Fibroblast of lung (primary cell): Measurements from ENCODE around the gene NCOA1. TPM values are rescaled to one million over a fixed set of nuclear protein-coding genes. Genes with fewer than 3 reads are reported as not detected.

Source experiments
- DNase-seq, 2 donors: peaks; one replicate each; pipeline versions ENCODE4 v3.0.0 to v3.0.0-alpha.2; 2010; ENCODE audit warnings: low read depth in 2 of 2
- H2AFZ ChIP-seq: 2 replicates; pipeline ENCODE4 v1.5.1; 2012; ENCODE audit warnings: low read length, control low read depth, inconsistent platforms
- H3K27ac ChIP-seq: 2 replicates; pipeline ENCODE4 v1.5.1; 2011; ENCODE audit warnings: low read length, control low read depth; ENCODE audit not compliant: insufficient read depth
- H3K27me3 ChIP-seq: 2 replicates; pipeline ENCODE4 v1.5.1; 2011; ENCODE audit warnings: mild to moderate bottlenecking, low read length; ENCODE audit not compliant: control insufficient read depth, insufficient read depth
- H3K36me3 ChIP-seq: 2 replicates; pipeline ENCODE4 v1.5.1; 2011; ENCODE audit warnings: low read length; ENCODE audit not compliant: control insufficient read depth, insufficient read depth
- H3K4me1 ChIP-seq: 2 replicates; pipeline ENCODE4 v1.5.1; 2011; ENCODE audit warnings: low read length; ENCODE audit not compliant: control insufficient read depth, insufficient read depth; ENCODE audit errors: extremely low read depth
- H3K4me2 ChIP-seq: 2 replicates; pipeline ENCODE4 v1.5.1; 2011; ENCODE audit warnings: low read length, control low read depth; ENCODE audit not compliant: insufficient read depth; ENCODE audit errors: extremely low read depth
- H3K4me3 ChIP-seq, 4 experiments: fragments of 200-600 bp in 1 of 4; sonication (generic) in 1 of 4; replicated peaks in 1 of 4; 2 replicates each; pipeline ENCODE4 v1.5.1; 2011 to 2016; ENCODE audit warnings: low read length in 4 of 4, low read depth in 3 of 4, mild to moderate bottlenecking in 3 of 4, control low read depth in 2 of 4, inconsistent platforms in 1 of 4, mixed read lengths in 1 of 4; ENCODE audit not compliant: insufficient read depth in 1 of 4; ENCODE audit errors: control extremely low read depth in 1 of 4
- H3K79me2 ChIP-seq: 2 replicates; pipeline ENCODE4 v1.5.1; 2012; ENCODE audit warnings: mild to moderate bottlenecking, low read length, inconsistent platforms; ENCODE audit not compliant: control insufficient read depth, insufficient read depth
- H3K9ac ChIP-seq: 2 replicates; pipeline ENCODE4 v1.5.1; 2011; ENCODE audit warnings: mild to moderate bottlenecking, low read length, control low read depth; ENCODE audit not compliant: insufficient read depth
- H3K9me3 ChIP-seq: 2 replicates; pipeline ENCODE4 v1.5.1; 2012; ENCODE audit warnings: low read depth, low read length; ENCODE audit not compliant: control insufficient read depth, insufficient read depth
- H4K20me1 ChIP-seq: 2 replicates; pipeline ENCODE4 v1.5.1; 2011; ENCODE audit warnings: low read length; ENCODE audit not compliant: control insufficient read depth, insufficient read depth; ENCODE audit errors: extremely low read depth
- CTCF ChIP-seq, 2 donors: IDR thresholded peaks in 1 of 2; conservative IDR thresholded peaks in 1 of 2; 1 replicate in 1 of 2; 2 replicates in 1 of 2; pipeline ENCODE4 v1.5.1; 2011 to 2012; ENCODE audit warnings: low read length in 2 of 2, control low read depth in 1 of 2, inconsistent platforms in 1 of 2, low read depth in 1 of 2, mild to moderate bottlenecking in 1 of 2
- EZH2 ChIP-seq: IDR thresholded peaks from 2 replicates; pipeline ENCODE4 v1.5.1; 2012; ENCODE audit warnings: low read length, control low read depth, mild to moderate bottlenecking; ENCODE audit errors: missing control alignments
- polyA plus RNA-seq, 2 donors: library from polyadenylated mRNA; depleted of rRNA in 1 of 2; stranded (reverse) in 1 of 2; unstranded in 1 of 2; fragments of >200 nt; gene quantifications; 2 replicates each; pipeline ENCODE4 v1.2.1, GENCODE V29; 2011 to 2012; ENCODE audit warnings: missing spikeins in 1 of 2
- total RNA-seq: library from RNA; depleted of rRNA; stranded (reverse); fragments of >200 nt; gene quantifications from 2 replicates; pipeline ENCODE4 v1.2.1, GENCODE V29; 2014

The NCOA1 gene
- total and polyA plus RNA-seq, 2 donors (not counting 1 experiment from before 2014, with no cell fraction given) = 15.5 to 19.8 TPM

GRCh38 chr2:24739354-24740025, 248.4 kb downstream of the NCOA1 start:
- no peak for TF ChIP-seq EZH2
- TF ChIP-seq CTCF (conservative IDR thresholded peaks at IDR 0.05 in 1 of 2, IDR thresholded peaks at IDR 0.05 in 1 of 2; ENCODE audit: low read depth in 1 of 2, low read length in 2 of 2) = no peak
- Histone ChIP-seq H3K79me2 (no peaks in the 10 kb centered on the region), H3K9ac (no peak overlapping the region), H3K9me3 (no peaks in the 10 kb centered on the region), H3K4me1 (no peaks in the 10 kb centered on the region), H2AFZ (no peak overlapping the region), H3K27me3 (no peaks in the 10 kb centered on the region), H3K4me2 (no peak overlapping the region), H3K4me3 (no peak overlapping the region), H4K20me1 (no peaks in the 10 kb centered on the region), H3K36me3 (peaks cover 2% of the 10 kb centered on the region), H3K27ac (no peak overlapping the region)
- DNase-seq = no peak

GRCh38 chr2:24740142-24740541, 249.1 kb downstream of the NCOA1 start:
- Histone ChIP-seq H3K4me3 (no peak overlapping the region), H3K36me3 (peaks cover 2% of the 10 kb centered on the region), H4K20me1 (no peaks in the 10 kb centered on the region), H3K9me3 (no peaks in the 10 kb centered on the region), H3K79me2 (no peaks in the 10 kb centered on the region), H3K9ac (no peak overlapping the region), H3K4me2 (no peak overlapping the region), H3K27me3 (no peaks in the 10 kb centered on the region), H3K4me1 (no peaks in the 10 kb centered on the region), H3K27ac (no peak overlapping the region), H2AFZ (no peak overlapping the region)
- no peak for DNase-seq
- TF ChIP-seq CTCF (conservative IDR thresholded peaks at IDR 0.05 in 1 of 2, IDR thresholded peaks at IDR 0.05 in 1 of 2; ENCODE audit: low read depth in 1 of 2, low read length in 2 of 2) (no peak), EZH2 (no peak)

- Histone ChIP-seq H3K4me2 (no peak overlapping the region), H2AFZ (no peak overlapping the region), H3K36me3 (peaks cover 2% of the 10 kb centered on the region), H4K20me1 (no peaks in the 10 kb centered on the region), H3K9ac (no peak overlapping the region), H3K4me1 (no peaks in the 10 kb centered on the region), H3K27ac (no peak overlapping the region), H3K27me3 (no peaks in the 10 kb centered on the region), H3K9me3 (no peaks in the 10 kb centered on the region), H3K4me3 (no peak overlapping the region), H3K79me2 (no peaks in the 10 kb centered on the region)
- no peak for TF ChIP-seq EZH2
- no peak for TF ChIP-seq CTCF (conservative IDR thresholded peaks at IDR 0.05 in 1 of 2, IDR thresholded peaks at IDR 0.05 in 1 of 2; ENCODE audit: low read depth in 1 of 2, low read length in 2 of 2)
- DNase-seq = no peak
Measured at GRCh38 chr2:24742730-24743129, 251.7 kb downstream of the NCOA1 start.
